NCI-H2227 (cell line): ENCODE measurements around the gene ASAP2.

Source experiments
- DNase-seq: peaks from one replicate; lab custom pipeline; 2025; ENCODE audit not compliant: unreplicated experiment; lab: John Stamatoyannopoulos, UW

Gene ASAP2

DNA sequence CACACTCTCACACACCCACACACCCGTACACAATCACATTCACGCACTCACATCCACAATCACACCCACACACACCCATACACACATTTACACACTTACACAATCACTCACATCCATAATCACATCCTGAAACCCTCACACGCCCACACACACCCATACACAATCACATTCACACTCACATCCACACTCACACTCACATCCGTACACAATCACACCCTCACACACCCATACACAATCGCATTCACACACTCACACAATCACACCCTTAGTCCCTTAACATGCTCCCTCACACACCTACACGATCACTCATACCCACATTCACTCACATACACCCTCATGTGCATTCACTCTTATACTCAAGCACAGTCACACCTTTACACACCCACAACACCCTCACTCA is 110.9 kb downstream of the ASAP2 start:
- no peak for DNase-seq

DNA sequence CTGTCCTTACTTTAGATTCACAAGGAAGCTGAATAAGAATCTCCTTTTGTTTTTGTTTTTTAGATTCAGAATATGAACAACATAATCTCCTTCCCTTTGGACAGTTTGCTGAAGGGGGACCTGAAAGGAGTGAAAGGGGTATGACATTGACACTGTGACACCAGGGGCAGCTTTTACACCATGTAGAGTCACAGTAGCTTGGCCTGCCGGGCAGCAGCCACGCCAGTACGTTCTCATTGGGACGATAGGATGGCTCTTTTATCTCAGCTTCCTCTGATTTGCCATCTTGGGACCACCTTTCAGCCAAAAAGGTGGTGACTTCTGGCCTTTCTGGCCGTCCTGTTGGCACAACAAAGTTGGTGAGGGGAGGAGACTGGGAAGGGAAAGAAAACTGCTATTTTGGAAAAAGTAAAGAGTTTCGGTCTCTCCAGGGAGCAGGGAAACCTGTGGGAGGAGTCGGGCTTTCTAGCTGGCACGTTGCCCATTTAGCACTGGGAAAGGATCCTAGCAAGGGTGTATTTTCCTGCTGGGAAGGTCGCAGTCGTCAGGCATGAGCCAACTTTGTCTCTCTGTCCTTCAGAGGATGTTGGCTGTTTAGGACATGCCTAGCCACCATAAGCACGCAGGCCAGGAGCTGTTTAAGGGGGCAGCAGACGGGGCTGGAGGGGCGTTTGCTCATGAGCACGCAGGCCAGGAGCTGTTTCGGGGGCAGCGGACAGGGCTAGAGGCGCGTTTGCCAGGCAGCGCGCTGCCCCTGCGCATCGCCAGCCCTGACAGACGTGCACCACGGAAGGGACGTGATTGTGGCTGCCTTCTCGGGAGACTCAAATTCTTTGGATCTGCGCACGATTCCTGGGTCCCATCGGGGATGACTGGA is 112.1 kb downstream of the ASAP2 start:
- DNase-seq, result peak; percentile 77

DNA sequence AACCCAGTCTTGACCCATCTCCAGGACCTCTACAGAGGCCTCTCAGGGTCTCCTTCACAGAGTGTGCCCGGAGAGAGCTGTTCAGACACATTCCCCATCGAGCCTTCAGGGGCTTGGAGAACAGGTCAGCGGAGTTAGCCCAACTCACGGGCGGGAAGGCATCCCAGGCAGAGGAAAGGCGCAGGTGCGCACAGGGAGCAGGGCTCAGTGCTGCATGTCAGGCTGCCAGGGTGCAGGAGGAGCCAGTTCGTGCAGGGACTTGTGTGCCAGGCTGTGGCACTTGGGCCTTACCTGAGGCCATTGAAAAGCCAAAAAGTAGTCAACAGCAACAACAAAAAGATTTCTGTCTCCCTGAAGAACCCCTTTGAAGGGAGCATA is 112.7 kb downstream of the ASAP2 start:
- no peak for DNase-seq

DNA sequence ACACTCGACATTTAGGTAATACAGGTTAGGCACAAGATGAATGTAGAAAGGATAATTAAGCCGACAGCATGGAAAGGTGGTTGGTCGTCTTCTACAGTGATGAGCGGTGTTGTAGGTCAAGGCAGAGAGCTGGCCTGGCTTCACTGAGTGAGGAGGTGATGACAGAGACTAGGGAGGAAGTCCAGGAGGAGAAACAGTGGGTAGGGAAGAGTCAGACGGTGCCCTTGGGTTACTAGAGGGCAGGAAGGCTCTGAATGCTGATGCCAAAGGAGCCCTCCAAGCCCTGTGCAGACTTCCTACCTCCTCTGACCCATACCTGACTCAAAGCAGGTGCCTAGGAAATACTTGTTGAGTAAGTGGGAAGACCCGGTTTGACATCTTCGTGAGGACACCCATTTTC is 116.0 kb downstream of the ASAP2 start:
- DNase-seq, result no peak

DNA sequence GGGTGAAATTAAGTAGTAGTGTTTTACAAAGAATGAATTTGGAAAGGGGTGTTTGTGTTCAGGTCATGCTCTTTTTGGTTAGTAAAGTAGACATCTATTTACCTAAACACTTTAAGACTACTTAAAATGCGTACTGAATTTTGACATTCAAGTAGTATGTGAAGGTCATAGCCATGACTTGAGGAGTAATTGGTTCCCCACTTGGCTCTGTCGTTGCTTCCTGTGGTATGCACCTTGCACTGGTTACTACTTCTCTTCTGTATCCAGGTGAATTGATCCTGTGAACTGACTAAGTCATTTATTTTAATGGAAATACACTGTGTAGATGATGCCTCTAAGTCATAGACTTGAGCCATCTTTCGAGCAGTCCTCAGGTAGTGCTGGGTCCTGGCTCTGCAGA is 118.8 kb downstream of the ASAP2 start:
- DNase-seq, result no peak

DNA sequence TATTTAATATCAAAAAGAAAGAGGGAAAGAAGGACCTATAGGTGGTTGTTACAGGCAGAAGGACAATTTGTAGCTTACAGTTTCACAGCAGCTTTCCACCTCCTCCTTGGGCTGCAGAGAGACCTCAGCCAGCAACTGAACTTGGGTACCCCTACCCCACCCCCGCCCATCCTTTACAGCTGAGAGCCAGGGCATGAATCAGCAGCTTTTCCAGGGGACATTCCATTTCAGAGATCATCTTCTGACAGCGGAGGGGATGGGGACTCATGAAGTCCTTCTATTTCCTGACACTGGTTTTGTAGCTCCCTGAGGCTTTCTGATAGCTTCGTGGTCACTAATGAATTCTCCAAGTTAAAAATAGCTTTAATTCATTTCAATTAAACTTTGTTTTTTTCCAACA is 120.4 kb downstream of the ASAP2 start:
- DNase-seq, result no peak

DNA sequence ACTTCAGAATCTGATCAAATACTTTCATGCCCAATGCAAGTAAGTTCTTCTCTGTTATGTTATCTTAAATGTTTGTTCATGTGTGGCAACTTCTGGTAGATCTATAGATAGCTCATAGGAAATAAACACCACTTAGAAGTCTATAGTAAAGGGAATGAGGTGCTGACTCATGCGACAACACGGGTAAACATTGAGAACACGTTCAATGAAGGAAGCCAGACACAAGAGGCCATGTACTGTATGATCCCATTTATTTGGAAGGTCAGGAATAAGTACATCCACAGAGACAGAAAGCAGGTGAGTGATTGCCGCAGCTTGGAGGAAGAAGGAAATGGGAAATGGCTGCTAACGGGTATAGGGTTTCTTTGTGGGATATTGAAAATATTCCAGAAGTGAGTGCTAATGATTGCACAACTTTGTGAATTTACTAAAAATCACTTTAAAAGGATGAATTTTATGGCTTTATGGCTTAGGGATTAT is 121.3 kb downstream of the ASAP2 start:
- no peak for DNase-seq

DNA sequence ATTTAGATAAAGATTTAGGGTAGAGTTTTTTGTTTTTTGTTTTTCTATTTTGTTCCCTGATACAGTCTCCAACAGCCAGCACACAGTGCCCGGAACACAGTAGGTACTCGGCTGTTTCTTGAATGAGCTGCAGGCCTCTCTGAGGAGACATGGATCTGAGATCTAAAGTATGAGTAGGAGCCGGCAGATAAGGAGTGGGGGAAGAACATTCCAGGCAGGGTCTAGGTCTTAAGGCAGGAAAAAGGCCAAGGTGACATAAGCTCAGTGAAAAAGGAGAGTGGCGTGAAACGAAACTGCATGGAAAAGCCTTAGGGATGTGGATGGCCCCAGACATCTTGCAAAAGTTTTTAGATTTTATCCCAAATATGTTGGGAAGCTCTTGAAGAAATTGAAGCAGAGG is 122.3 kb downstream of the ASAP2 start:
- DNase-seq, result no peak

DNA sequence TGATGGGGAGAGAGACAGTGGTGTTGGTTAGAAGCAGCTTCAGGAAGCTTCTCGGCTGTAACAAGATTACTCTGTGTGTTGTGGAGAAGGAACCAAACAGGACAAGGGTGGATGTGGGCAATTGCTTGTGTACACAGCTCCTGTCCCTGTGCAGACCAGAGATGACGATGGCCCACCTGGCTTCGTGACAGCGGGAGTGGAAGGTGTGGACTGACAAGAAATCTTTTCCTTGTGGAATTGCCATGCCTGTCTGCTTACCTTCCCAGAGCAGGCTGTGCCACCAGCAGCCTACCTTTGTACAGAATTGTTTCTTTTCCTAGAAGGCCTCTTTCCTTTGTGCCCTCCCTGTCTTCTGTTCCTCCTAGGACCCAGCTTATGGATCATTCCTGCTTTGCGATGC is 122.9 kb downstream of the ASAP2 start:
- DNase-seq, result no peak

DNA sequence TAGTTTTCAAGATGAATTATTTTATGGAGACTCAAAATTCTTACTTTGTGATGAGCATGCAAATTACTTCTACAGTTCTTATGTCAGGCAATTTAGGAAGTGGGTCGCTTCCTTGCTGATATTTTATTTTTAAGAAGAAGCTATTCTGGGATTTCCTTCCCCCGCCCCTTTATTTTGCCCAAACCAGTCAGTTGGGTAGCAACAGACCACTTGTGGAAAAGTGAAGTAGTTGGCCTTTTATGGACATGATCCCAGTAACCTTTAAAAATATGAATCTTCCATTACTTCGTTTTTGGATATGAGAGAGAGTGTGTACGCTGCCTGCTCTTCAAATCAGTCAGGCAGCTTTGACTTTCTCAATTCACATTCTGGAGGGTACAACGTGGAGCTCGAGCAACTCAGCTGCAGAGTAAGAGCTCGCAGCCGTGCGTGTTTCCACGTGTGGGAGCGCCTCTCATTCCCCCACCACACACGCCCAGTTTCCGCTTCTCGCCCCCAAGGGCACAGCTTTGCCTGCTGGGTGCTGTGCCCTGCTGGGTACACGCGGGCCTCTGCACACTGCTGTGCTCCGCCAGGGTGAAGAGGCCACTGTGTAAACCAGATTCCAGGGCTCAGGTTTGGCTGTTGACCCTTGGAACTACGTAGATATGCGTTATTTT is 124.1 kb downstream of the ASAP2 start:
- no peak for DNase-seq

DNA sequence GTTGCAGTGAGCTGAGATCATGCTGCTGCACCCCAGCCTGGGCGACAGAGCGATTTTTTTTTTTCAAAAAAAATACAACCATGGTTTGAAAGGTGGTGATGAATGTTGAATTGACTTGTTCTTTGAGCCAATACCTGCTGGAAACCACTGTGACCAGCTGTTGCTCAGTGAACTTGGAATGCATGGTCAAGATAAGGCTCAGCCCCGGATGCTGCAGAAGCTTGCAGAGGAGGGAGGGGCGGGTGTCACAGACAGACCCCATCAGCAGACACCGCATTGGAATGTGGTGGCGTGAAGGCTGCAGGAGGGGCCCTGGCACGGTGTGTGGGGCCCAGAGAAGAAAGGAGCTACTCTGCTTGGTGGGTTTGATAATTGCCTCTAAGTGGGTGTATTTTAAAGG is 125.1 kb downstream of the ASAP2 start:
- DNase-seq, result no peak

DNA sequence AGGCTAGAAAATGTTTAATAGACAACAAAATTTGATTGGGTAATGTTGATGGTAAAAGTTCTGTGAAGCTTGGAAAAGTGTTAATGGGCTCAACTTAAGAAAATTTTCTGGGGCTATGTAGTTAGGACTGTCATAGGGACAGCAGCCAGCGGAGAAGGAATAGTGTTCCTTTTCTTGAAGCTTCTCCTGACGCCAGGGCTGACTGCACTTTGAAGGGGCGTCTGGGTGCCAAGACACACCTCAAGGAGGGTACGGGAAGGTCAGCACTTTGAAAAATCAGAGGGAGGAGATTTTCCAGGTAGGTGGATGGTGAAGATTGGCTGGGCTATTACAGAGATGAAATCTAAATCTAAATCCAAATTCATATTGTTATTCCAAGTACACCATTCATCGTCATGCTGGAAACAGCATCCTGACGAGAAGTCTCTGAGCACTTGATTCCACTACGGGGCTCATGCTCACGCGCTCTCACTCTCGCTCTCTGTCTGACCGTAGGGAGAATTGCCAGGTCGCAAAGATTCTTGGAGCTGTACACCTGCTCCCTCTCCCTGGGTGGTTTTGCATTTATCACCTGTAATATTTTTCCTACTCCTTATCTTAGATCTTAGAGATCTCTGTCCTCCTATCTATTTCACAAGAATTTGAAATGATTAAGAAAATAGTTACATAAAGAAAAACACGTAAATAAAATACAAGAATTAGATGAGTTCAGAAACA is 125.7 kb downstream of the ASAP2 start:
- no peak for DNase-seq

DNA sequence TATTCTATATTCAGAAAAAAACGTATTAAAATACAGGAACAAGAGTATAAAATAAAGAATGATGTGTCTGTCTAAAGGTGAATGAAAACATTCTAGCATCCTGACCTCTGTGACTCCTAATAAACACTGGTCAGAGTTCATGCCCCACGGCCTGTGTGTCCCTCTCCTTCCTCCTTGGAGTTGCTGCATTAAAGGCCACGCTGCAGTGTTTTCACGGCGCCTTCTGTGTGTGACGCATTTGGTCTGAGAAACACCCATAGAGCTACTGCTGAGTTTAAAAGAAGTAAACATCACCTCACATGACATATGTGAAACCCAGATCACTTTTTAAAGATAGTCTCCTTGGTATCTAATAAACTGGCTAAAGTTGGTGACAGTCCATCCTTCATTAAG is 126.2 kb downstream of the ASAP2 start:
- no peak for DNase-seq

DNA sequence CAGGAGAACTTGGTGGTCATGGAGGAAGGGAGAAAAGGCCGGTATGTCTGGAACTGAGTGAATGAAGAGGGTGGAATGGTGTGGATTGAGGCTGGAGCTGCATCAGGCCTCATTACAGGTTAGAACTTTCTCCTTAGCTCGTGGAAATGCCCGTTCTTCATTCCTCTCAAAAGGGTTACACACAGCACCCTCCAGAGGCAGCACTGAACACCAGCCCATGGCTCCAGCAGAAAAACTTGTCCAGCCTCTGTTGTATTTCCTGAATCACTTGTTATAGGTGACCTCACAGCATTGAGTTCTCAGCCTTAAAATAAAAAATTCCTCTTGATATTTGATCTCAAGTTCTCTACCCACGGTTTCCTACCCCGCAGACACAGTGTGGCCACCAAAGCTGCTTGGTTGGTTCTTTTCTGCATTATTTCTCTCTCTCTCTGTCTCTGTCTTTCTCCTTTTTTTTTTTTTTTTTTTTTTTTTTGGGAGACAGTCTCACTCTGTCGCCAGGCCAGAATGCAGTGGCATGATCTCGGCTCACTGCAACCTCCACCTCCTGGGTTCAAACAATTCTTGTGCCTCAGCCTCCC is 127.1 kb downstream of the ASAP2 start:
- peak; percentile 43 for DNase-seq

DNA sequence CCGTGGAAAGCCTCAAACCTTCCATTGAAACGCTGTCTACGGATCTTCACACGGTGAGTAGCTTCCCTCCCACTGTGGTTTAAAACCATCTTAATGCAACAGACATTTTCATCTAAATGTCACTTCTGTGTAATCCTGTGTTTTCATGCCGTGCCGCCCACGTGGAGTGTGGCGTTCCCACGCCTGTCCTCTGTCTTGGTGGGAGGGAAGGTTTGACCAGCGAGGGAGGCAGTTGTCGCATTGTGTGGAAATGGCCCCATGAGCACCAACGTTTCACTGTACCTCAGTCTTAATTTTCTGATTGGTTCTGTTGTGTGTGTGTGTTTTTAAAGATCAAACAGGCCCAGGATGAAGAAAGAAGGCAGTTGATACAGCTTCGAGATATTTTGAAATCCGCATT is 128.1 kb downstream of the ASAP2 start:
- DNase-seq, result no peak

DNA sequence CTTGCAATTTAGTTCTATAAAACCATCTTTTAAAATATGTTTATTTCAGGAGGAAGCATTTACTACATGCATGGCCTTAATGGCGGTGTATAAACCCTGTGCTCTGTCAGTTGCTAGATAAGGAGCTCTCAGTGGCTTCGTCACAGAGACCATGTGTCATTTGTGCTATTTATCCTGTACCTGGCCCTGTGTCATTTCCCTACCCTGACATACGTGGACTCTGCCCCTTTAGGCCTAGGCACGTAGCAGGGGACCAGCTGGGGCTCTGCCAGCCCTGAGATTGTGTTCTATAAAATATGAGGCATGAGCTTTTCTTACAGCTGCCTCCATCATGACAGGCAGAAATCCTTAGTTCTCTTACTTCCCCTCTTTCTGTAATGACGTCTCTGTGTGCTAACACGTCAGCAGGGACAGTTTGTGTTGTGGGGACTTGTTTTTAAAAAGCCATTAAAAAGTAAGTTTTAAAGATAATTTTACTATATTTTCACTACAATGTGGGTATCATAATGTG is 128.8 kb downstream of the ASAP2 start:
- no peak for DNase-seq

DNA sequence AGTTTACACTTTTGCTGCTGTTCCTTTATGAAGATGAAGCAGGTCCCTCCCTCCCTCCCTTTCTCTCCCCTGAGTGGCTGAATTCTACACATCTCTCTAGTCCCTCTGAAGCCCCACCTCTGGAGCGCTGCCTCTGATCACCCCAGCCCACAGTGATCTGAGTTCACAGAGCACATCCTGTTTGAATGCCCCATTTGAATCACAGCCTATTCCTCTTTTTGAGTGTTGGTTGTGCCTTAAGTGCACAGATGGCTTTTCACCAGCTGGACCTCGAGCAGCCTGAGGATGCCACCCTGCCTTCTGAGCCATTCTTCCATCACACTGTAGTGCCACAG is 129.6 kb downstream of the ASAP2 start:
- peak; percentile 56 for DNase-seq

DNA sequence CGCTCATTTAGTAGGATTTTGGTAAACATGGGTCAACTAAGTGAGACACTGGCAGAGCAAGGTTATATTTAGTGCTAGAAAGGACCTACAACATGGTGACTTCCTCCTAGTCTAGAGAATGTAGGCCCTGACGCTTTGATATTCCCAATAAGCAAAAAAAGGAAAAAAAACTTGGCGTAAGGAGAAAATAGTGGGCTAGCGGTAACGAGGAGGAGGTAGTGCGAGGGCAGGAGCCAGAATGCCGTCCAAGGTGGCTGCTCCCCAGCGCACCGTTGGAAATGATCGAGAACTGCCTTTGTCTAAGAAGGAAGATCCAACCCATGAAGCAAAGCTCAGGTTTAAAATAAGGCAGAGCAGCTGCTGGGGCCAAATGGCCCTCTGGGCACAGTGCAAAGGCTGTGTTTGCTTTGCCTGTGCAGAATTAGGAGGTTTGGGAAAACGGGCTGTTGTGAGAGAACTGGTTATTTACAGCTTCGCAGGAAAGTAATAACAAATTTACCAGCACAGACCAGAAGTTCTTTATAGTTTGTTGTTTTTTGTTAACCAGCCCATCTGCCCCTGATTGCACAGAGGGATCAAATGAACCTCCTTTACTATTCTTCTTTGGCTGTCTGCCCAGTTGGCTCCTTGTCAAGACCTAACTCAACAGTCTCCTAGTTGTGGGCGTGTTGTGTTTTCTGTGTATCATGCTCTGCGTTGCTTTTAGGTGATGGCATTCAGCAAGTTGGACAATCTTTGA is 130.1 kb downstream of the ASAP2 start:
- peak; percentile 88 for DNase-seq

DNA sequence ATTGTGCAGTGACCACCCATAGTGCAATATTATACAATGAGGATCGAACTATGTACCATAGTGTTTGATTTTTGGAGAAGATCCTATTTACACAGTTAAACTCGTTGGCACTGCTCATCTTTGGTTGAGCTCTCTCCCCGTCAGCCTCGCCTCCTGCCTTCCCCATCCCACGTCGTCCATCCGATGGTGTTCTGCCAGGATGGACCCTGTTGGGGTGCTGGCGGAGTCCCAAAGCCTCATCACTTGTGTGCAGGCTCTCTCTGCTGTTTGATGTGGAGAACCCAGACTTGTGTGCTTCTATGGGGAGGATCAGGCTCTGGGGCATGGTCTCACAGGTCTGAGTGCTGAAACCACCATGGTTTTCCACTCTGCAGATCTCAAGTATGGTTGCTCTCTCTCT is 131.3 kb downstream of the ASAP2 start:
- no peak for DNase-seq

DNA sequence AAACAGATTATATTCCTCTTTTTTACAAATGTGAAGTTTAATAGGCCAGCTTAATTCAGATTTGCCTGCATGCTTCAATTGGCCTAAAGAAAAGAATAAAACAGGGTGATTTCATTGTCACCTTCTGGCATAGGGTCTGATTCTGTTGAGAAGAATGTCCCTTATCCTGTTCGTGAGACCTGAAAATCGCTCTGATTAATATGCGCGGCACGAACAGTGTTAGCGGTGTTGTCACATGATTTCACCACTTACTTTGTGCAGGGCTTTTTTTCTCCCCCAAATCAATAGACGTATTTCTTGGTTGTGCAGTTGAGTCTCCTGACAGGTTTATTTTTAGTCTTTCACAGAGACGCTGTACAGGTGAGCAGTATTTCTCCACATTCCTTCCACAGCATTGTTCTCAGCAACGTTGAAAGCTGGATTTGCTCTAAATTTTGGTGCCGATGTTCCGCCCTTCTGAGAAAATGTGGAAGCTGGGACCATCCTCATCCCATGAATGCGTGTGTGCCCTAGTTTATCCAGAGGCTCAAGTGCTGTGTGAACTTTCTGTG is 134.8 kb downstream of the ASAP2 start:
- DNase-seq, result no peak

DNA sequence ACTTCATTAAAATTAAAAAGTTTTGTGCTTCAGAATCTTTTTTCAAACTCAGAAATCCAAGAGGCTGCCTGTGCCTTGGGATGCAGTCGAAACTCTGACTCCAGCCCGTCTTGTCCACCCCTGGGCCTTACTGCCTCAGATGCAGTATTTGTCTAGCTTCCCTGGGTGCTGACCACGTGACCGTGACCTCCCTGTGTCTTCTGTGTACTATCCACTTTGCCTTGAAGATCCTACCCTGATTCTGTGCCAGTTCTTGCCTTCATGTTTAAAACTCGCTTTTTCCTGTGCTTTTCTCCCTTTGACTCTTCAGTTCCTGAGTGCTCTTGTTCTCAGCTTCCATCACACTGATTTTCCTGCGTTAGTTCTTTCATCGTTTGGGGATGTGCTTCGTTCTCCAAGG is 136.0 kb downstream of the ASAP2 start:
- DNase-seq, result no peak
